ENCODE data around the gene INPP5J.

DNA sequence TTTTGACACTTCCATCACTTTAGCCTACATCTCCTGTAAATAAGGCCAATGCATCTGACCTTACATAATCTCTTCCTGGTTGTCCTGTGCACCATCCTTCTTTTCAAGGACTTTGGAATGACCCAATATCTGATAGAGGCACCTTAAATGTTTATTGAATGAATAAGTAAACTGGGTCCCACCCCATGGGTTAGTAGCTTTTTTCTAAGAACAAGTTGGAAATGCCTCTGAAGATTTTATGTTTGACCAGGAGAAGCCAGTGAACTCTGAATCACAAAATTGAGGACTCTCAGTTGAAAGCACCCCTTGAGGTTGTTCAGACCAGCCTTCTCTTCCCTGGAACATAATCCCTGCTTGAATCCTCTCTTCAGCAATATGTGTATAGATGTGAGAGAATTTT is 38.6 kb downstream of the INPP5J start:
- TF ChIP-seq POLR2A (IDR thresholded peaks at IDR 0.05; ENCODE audit: low read length) (no peak), GATA1 (IDR thresholded peaks at IDR 0.05; ENCODE audit: low read depth, low read length) (no peak)

All from erythroblast (primary cell).